GM18858 (cell line): ENCODE measurements around the gene NRDC.

Experiments
- ATAC-seq: cut with Tn5 transposase; IDR thresholded peaks from one replicate; pipeline ENCODE4 v1.9.1; 2021; ENCODE audit not compliant: unreplicated experiment

Gene NRDC

DNA sequence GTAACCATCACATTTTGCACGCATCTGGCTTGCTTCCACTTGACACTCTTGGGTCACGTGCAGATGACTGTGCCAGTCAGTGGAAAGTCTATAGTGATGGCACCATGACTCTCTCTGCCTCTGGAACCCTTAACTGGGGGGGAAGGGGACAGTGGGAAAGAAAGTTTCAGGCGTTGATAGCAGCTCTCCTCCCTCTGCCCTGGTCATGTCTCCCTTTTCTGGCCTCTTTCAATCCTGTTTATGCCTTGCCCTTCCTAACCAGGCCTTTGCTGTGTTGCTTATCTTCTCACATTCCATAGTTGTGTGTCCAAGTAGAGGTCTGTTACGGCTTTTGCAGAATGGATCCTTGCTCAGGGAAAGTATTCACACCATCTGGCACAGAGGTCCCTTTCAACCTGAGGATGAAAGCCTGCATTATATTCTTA is 93.5 kb downstream of the NRDC start:
- ATAC-seq, result no peak

DNA sequence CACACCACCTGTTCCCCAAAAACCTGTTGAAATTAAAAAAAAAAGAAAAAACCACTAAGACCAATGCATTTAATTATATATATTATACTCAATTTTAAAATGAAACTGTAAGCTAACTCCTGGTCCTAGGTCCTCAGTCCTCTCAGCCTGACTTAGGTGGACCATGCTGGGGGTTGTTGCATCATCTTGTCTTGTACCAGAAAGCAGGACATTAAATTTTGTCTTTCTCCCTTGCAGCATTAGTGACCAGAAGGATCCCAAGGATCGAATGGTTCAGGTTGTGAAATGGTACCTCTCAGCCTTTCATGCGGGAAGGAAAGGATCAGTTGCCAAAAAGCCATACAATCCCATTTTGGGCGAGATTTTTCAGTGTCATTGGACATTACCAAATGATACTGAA is 97.6 kb downstream of the NRDC start:
- no peak for ATAC-seq

DNA sequence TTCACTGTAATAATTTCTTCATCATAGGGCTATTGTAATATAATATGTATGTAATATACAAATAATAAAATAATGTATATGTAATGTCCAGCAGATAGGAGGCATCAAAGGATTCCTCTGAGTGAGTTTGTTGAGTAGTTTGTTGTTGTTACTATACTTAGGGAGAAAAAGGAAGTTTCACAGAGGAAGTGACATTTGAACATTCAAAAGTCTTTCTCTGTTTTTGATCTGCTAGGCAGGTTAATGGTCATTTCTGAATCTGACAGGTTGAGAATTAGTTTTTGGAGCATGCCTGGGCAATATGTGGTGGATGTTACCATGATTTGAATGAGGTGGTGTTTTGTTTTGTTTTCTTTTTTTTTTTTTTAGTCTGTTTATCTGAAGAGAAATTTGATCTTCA is 102.1 kb downstream of the NRDC start:
- no peak for ATAC-seq

DNA sequence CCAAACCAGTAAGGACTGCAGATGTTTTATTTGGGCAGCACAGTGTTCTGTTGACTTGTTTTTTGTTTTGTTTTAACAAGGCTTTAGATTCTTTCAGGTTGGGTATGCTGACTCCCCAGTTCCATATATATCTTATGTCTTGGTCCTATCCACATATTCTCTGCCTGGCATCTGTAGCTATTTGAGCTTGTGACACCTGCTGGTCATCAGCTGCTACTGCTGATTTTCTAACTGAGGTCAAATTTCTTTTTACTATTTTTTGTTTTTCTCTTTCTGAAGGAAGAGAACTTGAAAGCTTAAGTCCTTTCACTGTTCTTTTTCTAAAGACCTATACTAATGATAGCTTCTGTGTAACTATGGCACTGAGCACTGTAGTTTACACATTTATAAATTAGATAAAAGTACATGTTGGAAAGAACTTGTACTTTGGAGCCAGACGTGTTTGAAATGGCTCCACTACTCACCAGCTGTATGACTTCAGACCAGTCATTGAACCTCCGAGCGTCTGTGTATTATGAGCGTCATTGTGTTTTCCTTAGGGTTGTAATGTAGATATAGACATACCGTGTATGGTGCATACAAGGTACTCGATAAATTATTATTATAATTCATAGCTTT is 109.4 kb downstream of the NRDC start:
- ATAC-seq, result no peak

DNA sequence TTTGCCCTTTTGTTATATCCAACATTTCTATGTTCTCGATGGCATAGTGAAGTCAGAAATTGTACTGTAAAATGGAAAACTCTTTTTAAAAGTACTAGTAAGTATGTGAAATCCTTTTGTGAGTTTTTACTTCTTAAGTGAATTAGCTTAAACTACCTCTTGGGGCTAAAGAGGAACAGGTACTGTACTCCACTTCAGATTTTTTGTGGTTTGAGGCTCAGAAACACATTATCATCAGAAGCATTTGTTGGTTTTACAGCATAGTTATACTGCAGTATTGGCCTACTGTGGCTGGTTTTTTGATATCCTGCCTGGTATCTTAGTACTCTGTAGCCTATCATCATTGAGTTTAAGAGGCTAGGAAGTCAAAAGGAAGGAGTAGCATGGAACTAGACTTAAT is 117.2 kb downstream of the NRDC start:
- no peak for ATAC-seq

DNA sequence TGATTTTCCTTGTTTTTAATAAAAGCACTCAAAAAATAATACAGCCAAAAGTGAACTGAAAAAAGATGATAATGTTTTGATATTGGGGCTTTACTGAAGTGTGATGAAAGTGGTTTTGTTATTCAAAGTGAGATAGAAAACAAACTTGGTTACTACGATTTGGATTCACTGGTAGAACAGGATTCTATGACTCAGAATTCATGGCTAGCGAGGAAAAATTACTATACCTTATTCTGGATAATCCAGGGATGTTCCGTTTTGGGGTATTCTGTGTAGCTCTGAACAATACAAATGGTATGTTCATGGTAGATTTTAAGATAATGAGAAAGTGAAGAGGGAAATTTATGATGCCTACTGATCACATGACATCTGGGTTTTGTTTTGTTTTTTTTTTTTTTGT is 117.7 kb downstream of the NRDC start:
- ATAC-seq, result no peak

DNA sequence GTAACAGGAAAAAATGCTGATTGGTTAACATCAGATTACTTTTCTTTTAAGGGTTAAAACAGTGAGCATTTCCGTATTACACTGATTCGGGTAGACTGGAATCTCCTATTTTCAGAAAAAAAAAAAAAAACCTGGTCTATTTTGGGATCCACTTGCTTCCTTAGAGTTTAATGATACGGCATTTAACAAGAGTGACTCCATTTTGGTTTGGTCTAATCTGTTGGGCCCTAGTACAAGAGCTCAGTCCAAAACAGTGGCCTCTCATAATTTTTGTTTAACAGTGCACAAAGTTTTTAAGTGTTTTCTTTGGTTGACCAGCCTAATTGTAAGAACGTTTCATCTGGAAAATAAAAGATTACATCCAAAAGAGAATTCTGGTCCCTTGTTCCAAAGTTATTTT is 120.2 kb downstream of the NRDC start:
- no peak for ATAC-seq

DNA sequence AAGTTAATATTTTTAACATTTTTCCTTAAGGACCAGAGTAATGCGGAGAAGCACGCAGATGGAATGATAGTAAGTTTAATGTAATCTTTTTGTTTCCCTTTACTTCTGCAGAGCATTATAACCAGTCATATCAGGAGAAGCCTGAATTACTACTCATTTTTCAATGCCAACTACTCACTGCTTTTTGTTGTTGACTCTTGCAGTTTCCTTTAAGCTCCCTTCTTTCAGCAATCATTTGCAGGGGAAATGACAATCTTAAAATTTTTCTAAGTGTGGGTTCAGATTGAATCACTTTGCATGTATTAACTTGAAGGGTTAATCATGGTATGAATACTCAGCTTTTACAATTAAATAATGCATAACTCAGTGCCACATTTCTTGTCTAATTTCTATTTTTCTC is 122.2 kb downstream of the NRDC start:
- no peak for ATAC-seq

DNA sequence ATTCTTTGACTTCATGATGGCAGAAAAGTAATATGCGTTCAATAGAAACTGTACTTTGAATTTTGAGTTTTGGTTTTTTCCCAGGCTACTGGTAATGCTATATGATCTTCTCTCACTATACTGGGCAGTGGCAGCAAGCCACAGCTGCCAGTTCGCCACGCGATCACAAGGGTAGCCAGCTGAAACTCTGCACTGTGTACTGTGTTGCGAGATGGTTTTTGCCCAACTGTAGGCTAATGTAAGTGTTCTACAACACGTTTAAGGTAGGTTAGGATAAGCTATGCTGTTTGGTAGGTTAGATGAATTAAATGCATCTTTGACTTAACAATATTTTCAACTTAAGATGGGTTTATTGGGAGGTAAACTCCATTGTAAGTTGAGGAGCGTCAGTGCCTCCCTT is 123.1 kb downstream of the NRDC start:
- ATAC-seq, result no peak

DNA sequence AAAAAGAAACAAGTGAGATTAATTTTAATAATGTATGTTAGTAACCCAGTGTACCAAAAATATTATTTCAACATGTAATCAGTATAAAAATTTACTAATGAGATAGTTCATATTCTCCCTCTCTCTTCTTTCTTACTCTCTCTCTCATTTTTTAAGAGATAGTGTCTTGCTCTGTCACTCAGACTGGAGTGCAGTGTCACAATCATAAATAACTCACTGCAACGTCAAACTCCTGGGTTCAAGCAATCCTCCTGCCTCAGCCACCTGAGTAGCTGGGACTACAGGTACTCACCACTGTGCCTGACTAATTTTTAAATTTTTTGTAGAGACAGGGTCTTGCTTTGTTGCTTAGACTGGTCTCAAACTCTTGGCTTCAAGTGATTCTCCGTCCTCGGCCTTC is 123.9 kb downstream of the NRDC start:
- no peak for ATAC-seq

DNA sequence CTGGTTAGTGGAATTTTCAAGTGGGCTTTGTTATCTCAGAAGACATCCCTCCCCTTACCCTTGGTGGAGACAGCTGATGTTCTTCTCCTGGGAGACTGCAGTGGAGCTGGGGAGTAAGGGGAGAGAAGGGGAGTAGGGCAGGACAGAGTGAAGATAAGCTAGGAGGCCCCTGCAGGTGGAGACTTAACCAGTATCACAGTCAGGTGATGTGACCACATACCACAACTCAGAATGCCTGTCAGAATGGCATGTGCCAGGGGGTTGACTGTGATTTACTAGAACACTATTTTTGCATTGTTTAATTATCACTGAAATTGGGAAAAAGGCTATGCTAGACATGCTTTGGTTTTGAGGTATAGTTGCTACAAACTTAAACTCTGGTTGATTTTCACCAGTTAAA is 124.6 kb downstream of the NRDC start:
- no peak for ATAC-seq

DNA sequence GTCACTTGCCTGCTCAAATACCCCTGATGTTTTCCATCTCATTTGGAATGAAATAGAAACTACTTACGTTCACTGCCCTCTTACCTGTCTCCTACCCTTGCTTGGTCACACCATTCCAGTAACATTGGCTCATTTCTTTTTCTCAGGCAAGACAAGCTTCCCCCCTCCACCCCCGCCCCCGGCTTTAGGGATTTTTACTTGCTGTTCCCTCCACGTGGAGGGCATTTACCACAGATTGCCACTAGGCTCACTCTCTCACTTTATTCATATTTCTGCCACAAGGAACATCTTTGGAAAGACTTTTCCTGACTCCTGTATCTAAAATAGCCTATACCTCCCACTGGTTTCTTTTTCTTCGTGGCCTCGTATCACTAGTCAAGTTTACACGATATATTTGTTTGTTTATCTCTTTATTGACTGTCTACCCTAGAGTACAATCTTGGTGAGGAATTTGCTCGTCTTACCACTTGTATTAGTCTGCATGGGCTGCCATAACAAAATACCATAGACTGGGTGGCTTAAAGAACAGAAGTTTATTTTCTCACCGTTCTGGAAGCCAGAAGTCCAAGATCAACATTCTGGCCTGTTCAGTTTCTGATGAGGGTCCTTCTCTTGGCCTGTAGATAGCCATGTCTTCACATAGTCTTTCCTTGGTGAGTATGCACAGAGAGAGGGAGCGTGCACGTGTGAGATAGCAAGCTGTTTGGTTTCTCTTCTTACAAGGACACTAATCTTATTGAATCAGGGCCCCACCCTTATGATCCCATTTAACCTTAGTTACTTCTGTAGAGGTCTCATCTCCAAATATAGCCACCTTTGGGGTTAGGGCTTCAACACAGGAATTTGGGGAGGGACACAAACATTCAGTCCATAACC is 126.2 kb downstream of the NRDC start:
- no peak for ATAC-seq

DNA sequence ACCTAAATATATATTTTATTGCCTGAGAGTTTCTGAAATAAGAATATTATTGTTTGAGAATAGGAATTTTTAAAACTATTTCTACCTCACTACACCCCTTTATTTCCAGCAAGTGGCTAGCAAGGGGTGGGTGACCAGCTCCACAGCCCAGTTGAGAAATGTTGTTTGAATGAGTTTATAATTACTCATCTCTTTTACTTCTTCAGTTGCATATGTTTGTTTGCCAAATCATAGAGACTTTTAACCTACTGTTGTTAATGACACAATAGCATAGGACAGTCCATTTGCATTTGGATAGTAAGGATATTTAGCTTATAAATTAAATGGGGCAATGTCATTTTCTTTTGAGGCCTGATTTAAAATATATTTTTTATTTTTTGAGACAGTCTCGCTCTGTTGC is 127.8 kb downstream of the NRDC start:
- no peak for ATAC-seq

DNA sequence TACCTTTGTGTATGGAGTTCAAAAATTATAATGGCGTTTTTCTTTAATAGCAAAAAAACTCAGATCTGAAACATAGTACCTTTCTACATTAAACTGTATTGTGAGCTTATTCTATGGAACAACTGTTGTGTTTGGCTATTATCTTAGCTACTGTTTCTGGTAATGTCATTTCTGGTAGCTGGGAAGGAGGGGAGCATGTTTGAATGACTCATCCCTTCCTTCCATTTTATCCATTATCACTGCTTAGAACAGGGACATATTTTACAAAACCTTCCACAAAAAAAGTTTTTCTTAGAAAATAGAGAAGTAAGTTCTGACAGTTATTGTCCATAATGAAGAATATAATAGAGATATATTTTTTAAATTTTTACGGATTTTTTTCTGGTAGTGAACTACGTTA is 128.3 kb downstream of the NRDC start:
- ATAC-seq, result no peak

DNA sequence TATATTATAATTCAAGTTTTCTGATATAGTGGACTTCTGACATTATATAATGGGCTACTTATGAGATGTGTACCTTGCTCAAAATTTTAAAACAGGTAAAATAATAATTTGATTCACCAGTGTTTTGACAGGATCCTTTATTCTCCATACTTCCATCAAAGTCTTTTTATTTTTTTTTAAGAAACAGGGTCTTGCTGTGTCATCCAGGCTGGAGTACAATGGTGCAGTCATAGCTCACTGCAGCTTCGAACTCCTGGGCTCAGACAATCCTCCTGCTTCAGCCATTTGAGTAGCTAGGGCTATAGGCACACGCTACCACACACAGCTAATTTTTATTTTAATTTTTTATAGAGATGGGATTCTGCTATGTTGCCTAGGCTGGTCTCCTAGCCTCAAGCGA is 129.4 kb downstream of the NRDC start:
- no peak for ATAC-seq

DNA sequence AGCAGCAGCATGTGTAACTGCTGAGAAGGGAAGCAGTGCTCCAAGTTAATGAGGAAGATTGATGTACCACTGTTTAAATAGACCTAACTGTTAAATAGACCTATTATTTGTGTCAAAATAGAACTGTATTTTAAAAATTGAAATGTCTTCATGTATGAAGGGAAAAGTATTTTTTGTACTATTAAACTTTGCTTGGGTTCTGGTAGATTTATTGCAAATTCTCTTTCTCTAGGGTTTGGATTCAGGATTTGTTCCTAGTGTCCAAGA is 133.3 kb downstream of the NRDC start:
- ATAC-seq, result no peak

DNA sequence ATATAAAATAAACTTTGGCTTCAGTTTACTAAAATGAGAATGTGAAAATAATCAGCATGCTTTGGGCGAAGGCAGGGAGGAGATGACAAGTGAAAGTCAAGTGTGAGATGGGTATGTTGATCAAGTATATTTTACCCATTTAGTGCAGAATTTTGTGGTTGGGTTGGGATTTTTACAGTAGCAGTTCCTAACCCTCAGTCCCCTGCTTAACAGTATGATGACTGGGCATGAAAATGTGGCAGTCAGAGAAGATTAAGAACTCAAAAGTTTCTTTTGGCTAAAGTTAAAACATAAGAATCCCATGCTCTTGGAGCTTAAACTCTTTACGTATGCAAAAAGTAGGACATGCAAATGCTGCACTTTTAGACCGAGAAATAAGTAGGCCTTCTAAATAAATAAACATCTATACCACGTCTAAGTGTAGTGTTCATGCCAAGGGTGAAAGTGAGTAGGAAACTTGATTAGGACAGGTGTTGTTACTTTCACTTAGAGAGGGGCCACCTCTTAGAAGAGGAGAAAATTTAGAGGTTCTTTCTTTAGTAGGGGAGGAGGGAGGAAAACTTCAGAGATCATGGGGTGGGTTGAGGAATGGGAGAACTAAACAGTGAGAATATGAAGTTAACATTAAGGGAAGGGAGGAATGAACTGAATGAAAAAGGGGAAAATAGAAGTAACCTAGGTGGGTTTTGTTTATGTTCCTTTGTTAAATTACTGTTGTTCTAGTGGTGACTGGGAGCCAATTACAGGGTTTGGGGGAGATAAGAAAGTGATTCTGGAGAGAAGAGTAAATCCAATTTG is 133.8 kb downstream of the NRDC start:
- no peak for ATAC-seq

DNA sequence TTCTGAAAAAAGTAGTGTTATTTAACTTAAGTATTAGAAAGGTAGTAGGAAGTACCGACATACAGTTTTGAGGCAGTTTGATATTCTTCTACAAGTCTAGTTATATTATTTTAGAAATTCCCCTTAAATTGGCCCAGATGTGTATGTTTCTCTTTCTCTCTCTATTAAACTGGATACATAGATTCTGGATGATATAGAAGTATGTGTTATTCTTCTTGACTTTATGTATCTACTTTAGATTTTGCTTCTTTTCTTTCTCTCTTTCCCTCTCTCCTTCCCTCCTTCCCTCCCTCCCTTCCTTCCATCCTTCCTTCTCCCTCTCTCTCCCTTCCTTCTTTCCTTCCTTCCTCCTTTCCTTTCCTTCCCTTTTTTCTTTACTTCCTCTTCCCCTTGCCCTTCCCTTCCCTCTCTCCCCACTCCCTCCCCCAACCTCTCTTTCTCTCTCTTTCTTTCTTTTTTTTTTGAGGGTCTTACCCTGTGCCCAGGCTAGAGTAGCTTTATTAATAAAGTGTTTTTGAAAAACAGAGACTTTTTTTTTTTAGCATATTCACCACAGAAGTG is 137.3 kb downstream of the NRDC start:
- ATAC-seq, result no peak

DNA sequence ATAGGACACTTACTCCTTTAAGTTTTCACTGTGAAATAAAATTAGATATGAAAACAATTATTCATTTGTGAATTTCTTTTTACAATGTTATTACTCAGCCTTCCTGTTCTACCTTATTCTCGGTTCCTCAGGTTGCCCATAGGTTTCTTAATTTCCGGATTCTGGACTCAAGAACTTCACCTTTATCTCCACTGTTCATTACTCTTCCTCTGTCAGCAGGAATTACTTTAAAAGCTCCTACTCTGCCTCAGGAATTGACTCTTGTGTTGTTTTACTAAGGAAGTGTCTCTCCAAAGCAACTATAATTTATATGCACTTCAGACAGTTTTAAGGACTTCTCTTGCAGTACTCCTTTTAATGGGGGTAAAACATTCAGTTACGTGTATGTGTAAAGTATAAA is 137.9 kb downstream of the NRDC start:
- peak; percentile 36 for ATAC-seq
